NCI-H2227 (cell line): Measurements from ENCODE around the gene ITCH.
"Not testable (repeated sequence)": the region's sequence is repeated elsewhere in the genome, so short reads cannot be mapped to it uniquely, and the experiment has no call there.

Experiments
- DNase-seq: peaks from one replicate; lab custom pipeline; 2025; ENCODE audit not compliant: unreplicated experiment; lab: John Stamatoyannopoulos, UW

ITCH gene

DNA sequence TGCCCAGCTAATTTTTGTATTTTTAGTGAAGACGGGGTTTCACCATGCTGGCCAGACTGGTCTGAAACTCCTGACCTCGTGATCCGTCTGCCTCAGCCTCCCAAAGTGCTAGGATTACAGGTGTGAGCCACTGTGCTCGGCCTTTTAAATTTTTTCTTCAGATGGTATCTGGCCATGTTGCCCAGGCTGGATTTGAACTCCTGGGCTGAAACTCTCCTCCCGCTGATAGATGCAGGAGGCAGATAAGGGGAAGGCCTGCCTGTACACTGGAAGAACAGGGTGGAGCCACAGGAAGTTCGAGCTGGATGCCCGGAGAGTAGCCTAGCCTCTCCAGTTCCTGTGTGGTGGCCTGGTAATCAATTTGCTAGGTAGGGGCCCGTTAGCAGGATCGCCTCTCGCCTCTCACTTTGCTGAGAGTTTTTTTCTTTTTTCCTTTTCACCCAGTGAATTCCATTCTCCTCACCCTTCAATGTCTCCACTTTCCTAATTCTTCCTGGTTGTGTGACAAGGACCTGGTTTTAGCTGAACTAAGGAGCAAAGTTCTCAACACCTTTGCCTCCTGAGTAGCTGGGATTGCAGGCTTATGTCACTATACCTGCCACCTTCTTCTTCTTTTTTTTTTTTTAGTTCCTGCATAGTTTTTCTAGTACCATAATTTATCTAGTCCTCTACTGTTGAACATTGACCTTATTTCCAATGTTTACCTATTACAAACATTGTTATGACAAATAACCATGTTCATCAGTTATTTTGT is 19.4 kb upstream of the ITCH start:
- no peak for DNase-seq

DNA sequence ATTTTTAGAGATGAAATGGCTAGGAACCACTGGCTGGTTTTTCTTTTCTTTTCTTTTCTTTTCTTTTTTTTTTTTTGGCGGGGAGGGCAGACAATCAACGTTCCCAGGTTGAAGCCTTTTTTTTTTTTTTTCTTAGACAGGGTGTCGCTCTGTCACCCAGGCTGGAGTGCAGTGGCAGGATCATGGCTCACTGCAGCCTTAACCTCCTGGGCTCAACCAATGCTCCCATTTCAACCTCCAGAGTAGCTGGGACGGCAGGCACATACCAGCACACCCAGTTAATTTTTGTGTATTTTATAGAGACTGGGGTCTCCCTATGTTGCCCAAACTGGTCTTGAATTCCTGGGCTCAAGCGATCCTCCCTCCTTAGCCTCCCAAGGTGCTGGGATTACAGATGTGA is 18.8 kb upstream of the ITCH start:
- no peak for DNase-seq

DNA sequence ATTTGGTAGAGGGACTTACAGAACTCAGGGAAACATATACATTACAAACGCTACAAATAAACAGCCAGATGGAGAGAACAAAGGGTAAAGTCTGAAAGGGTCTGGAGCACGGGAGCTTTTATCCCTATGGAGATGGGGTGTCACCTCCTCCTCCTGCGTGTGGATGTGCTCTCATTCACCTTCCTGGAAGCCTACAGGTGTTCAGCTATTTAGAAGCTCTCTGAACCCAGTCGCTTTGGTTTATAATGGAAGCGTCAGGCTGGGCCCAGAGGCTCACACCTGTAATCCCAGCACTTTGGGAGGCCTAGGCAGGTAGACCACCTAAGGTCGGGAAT is 17.7 kb upstream of the ITCH start:
- no peak for DNase-seq

DNA sequence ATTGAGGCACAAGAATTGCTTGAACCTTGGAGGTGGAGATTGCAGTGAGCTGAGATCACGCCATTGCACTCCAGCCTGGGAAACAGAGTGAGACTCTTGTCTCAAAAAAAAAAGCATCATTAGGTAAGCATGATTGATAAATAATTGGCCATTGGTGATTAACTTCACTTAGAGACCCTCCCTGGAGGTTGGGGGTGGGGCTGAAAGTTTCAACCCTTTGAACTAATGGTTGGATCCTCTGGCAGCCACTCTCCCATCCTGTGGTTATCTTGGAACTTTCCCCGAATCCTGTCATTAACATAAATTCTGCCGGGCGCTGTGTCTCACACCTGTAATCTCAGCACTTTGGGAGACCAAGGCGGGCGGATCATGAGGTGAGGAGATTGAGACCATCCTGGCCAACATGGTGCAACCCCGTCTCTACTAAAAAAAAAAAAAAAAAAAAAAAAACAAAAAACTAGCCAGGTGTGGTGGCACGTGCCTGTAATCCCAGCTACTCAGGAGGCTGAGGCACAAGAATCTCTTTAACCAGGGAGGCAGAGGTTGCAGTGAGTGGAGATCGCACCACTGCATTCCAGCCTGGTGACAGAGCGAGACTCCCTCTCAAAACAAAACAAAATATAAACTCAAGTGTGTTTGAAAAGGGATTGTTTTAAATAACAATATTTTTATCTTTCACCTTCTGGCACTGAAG is 17.1 kb upstream of the ITCH start:
- not testable (repeated sequence) for DNase-seq

DNA sequence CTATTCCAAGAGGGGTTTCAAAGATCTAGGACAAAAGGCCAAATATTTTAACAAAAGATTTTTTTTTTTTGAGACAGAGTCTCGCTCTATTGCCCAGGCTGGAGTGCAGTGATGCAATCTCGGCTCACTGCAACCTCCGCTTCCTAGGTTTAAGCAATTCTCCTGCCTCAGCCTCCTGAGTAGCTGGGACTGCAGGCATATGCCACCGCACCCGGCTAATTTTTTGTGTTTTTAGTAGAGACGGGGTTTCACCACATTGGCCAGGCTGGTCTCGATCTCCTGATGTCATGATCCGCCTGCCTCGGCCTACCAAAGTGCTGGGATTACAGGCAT is 16.6 kb upstream of the ITCH start:
- not testable (repeated sequence) for DNase-seq

DNA sequence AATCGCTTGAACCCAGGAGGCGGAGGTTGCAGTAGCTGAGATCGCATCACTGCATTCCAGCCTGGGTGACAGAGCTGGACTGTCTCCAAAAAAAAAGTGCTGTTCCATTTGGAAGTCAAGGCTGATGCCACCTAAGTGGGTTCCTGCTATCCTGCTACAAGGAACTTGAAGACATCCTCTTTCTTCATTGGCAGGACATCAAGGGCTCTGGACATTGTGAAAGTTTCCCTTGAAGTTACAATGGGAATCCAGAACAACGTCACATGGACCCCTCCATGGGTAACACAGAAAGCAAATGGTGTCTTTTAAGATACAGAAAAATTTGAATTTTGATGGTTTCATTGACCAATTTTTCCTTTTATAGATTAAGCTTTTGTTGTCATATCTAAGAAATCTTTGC is 15.5 kb upstream of the ITCH start:
- DNase-seq, result no peak

DNA sequence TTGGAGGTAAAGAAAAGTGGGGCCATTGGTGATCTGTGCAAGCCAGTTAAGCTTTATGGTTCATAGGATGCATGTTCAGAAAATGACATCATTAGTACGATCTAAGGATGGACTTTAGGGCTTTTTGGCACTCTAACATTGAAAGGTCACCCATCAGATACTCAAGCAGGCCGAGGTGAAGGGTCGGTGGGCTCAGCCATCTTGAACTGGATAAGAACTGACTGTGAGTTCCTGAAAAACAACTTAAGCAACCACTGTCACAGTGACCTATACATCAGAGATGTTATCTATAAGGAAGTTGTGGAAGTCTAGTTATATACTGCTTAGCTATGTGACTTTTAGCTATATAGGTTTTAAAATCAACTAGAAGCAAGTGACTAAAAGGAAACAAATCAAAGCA is 13.0 kb upstream of the ITCH start:
- no peak for DNase-seq

DNA sequence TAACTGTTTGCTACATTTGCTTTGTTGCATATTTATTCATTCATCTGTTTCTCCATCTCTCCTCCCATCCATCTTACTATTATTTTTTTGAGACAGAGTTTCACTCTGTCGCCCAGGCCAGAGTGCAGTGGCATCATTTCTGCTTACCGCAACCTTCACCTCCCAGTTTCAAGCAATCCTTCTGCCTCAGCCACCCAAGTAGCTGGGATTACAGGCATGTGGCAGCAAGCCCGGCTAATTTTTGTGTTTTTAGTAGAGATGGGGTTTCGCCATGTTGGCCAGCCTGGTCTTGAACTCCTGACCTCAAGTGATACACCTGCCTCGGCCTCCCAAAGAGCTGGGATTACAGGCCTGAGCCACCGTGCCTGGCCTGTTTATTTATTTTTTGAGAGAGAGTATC is 9.6 kb upstream of the ITCH start:
- not testable (repeated sequence) for DNase-seq

DNA sequence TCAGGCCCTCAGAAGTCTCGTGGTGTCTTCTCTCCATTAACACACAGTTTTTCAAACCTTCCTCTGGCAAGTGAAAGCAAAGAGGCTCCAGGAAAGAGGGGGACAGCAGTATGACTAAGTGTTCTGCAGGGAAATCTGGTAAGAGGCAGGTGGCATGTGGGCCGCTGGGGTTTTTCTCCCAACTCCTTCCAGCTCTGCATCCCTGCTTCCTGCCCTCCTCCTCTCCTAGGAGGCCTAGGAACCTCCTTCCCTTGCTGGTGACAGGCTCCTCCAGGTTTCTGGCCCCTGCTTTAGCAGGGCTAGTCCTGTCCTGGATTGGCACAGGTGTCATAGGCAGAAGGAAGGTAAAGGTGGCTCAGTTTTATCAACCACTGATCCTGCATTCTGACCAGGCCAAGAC is 7.6 kb upstream of the ITCH start:
- no peak for DNase-seq

DNA sequence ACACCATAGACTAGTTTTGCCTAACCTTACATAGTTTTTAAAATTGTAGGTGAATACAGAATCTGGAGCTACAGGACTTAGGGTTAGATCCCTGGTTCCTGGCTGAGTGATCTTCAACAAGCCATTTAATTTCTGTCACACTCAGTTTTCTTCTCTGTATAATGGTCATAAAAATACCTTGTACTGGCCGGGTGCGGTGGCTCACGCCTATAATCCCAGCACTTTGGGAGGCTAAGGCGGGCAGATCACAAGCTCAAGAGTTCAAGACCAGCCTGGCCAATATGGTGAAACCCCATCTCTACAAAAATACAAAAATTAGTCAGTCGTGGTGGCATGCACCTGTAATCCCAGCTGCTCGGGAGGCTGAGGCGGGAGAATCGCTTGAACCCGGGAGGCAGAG is 3.3 kb upstream of the ITCH start:
- not testable (repeated sequence) for DNase-seq

DNA sequence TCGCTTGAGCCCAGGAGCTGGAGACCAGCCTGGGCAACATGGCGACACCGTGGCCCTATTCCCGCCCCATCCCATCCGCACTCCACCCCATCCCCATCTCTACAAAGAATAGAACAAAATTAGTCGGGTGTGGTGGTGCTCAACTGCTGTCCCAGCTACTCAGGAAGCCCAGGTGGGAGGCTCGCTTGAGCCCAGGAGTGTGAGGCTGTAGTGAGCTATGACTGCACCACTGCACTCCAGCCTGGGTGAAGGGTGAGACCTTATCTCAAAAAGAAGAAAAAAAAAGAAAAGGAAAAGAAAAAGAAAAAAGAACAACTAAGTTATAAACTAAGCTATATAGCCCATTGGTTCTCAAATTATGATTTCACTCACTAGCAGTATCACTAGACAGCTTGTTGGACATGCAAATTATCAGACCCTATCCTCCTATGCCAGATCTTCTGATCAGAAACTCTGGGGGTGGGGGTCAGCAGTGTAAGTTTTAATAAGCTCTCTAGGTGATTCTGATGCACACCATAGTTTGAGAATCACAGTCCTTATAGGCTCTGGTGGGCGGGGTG is 491 bp upstream of the ITCH start:
- DNase-seq, result no peak

DNA sequence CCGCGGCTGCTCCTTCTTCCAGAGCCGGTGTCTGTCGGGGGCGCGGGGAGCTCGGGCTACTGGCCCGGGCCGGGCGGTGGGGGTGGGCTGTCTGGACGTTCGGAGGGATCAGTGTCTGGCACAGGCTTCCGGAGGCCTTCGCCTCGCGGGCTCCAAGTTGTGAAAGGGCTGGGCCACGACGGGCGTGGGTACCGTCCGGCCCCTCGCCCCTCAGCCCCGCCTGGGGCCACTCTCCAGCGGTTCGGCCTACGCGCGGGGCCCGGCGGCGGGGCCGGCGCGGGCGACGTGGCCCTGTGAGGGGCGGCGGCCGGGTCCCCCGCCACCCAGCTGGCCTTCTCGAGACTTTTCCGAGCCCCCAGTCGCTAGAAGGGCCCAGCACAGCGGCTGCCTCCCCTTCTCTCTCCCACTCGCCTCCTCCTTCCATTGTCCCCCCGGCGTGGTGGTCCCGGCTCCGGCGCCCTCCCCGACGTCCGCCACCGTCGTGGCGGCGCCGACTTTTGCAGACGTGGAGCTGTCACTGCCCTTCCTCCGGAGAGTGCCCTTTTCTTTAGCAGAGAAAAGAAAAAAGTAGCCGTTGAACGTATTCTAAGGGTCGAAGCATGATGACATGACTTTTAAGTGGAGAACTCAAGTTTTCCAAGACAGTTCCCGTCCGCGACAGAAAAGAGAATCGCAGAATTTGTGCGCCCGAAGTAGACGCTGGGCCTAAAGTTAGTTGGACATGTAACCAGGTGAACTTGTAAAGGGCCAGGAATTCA is 571 bp downstream of the ITCH start:
- peak; percentile 31 for DNase-seq

DNA sequence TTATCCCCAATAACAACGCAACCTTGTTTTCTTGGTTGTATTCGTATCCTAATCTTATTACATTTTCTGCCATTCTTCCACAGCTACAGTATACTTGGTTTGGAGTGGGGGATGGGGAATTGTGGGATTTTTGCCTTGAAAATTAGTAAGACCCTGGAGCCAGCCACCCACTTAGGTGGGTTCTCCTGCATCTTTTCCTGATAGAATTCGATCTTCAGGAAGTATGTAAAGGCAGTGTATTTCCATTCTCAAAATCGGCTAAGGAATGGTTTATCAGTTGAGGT is 1.1 kb downstream of the ITCH start:
- DNase-seq, result no peak

DNA sequence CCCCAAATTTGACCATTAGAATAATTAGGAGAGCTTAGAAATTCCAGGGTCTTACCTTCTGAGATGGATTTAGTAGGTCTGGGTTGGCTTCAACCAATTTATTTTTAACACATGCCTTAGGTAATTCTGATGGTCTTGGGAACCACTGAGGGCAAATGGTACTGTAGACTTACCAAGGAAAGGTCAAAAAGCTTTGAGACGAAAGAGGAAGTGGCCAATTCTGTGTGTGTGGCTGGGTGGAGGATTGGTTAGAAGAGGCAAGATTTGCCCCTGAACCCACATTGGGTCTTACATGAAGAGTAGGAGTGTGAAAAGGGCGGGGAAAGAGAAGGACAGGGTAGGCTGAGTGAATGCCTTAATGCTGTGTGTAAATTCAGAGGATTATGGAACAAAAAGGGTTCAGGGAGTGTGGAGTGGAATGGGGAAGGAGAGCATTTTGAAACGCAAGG is 2.7 kb downstream of the ITCH start:
- DNase-seq, result no peak

DNA sequence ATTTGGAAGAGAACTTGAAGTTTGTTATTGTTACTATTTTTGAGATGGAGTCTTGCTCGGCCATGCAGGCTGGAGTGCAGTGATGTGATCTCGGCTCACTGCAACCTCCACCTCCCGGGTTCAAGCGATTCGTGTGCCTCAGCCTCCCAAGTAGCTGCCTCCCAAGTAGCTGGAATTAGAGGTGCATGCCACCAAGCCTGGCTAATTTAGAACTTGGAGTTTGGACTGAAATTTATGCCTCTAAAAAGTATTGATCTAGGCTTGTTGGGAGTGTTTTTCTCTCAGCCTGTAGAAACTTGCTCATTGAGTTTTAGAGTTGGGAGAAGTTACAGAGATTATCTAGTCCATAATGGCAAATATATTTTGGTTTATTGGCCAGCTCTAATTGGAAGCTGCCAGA is 4.1 kb downstream of the ITCH start:
- DNase-seq, result no peak

DNA sequence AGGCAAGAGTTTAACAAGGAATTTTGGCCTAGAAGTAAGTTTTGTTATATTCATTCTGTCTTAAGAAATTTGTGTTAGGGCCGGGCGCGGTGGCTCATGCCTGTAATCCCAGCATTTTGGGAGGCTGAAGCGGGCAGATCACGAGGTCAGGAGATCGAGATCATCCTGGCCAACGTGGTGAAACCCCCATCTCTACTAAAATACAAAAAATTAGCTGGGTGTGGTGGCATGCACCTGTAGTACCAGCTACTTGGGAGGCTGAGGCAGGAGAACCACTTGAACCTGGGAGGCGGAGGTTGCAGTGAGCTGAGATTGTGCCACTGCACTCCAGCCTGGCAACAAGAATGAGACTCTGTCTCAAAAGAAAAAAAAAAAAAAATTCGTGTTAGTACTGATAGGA is 4.8 kb downstream of the ITCH start:
- not testable (repeated sequence) for DNase-seq

DNA sequence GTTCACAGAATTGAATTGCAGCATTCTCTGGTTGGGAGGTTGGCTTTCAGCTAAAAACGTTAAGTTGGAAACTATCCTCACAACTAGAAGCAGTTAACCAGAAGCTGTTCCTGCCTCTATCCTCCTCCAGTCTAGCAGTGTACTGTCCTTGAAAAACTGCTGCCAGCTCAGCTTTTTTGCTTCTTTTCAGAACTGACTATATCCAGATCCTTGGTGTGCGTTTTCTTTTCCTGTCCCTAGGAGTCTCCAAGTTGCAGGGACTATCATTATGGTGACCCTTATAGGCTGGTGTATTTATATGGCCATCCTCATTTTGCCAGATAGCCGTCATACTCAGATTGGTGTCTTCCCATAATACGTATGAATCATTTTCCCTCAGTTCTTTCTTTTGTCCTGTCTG is 5.5 kb downstream of the ITCH start:
- no peak for DNase-seq

DNA sequence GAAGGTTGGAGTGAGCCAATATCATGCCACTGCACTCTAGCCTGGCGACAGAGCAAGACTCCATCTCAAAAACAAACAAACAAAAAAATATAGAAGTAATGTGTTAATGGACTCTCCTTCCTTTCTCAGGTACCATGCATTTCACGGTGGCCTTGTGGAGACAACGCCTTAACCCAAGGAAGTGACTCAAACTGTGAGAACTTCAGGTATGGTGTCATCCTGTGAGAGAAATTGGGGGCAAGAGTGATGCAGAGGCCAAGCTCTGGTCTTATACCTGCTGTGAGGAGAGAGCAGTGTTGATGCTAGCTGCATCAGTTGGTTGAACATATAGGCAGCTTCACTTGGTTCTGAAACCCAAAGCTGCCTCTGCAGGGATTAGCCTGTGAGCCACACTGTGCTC is 6.2 kb downstream of the ITCH start:
- no peak for DNase-seq

DNA sequence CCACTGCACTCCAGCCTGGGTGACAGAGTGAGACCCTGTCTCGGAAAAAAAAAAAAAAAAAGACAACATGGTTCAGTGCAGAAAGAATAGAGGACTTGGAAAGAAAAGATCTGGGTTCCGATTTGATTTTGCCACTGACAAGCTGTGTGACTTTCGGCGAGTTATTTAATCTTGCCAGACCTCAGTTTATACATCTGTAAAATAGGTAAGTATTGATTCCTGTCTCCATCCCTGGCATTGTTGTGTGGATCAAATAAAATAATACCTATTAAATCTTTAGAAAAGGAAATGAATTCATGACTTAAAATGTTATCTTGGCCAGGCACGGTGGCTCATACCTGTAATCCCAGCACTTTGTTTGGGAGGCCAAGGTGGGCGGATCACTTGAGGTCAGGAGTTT is 7.0 kb downstream of the ITCH start:
- no peak for DNase-seq

DNA sequence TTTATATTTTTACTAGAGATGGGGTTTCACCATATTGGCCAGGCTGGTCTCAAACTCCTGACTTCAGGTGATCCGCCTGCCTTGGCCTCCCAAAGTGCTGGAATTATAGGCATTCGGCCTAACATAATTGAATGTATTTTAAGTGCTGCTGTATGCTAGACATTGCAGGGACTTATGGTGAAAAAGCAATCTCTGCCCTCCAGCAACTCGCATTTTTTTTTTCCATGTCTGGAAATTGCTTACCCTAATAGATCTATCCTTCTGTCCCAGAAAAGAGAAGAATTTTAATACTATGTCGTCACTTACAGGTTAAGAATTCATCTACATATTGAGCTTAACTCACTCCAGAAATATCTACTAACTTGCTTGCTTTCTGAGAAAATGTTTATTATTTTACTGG is 10.4 kb downstream of the ITCH start:
- no peak for DNase-seq

DNA sequence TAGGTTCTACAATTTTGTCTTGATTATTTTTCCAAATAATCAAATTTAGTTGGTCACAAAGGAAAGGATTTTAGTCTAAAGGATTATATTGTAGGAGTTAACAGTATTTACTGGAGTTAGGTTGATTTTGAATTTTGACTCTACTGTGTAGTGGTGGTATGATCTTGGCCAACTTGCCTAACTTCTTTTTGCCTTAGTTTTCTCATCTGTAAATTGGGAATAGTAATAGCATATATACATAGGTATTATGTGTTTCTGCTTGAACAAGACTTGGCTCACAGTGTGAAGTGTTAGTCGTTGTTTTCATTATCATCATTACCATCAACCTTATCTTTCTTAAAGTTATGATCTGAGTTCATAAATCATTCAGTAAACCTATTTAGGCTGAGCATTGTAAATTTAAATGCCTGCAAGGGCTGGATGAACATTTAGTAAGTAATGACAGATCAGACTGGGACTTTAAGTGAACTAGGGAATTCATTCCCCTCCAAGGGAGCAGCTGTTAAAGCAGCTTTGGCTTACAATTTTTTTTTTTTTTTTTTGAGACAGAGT is 11.2 kb downstream of the ITCH start:
- DNase-seq, result no peak

DNA sequence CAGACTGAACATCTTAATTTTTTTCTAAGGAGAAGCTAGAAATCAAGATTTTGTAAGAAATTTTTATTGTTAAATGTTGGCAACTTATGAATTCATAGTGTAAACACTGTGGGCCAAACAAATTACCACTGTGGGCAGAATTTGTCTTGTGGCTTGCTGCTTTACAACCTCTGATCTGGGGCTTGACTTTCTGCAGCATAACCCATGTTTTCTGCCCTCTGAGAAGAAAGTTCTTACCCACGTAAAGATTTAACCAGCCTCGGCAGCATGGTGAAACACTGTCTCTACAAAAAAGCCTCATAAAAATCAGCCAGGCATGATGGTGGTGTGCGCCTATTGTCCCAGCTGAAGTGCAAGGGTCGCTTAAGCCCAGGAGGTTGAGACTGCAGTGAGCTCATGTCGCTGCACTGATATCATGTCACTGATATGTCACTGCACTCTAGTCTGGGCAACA is 12.9 kb downstream of the ITCH start:
- no peak for DNase-seq
